ENCODE results near the gene L1TD1.

DNA sequence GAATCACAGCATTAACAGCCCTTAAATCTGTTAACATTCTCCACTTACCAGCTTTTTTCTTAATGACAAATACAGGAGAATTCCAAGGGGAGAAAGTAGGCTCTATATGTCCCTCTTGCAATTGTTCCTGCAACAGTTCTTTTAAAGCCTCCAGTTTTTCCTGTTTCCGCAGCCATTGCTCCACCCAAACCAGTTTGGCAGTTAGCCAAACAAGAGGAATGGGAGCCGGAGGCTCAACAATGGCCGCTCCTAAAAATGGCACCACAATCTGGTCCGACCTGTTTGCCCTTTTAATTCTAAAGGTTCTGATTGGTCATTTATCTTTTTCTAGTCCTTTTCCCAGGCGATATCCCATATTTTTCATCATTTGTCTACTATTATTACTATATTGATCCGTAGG lies 14.0 kb upstream of the L1TD1 start:
- TF ChIP-seq, protein P1, sequence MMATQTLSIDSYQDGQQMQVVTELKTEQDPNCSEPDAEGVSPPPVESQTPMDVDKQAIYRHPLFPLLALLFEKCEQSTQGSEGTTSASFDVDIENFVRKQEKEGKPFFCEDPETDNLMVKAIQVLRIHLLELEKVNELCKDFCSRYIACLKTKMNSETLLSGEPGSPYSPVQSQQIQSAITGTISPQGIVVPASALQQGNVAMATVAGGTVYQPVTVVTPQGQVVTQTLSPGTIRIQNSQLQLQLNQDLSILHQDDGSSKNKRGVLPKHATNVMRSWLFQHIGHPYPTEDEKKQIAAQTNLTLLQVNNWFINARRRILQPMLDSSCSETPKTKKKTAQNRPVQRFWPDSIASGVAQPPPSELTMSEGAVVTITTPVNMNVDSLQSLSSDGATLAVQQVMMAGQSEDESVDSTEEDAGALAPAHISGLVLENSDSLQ (IDR thresholded peaks at IDR 0.05), result no peak
- TF ChIP-seq FOXA1 (IDR thresholded peaks at IDR 0.05), result no peak
